ENCODE results near the gene APH1B.

Gene APH1B

GRCh38 chr15:63254991-63255390 is 22.4 kb upstream of the APH1B start:
- H3K36me3 ChIP-seq (ENCODE audit: insufficient read depth, low read length), result peaks cover 23% of the 10 kb centered on the region; the same call in 1 of the 2 replicates
- no peaks in the 10 kb centered on the region; the same call in 1 of the 2 replicates for H3K9me3 ChIP-seq (ENCODE audit: insufficient read depth, low read depth, low read length)
- H3K9ac ChIP-seq (ENCODE audit: low read depth, low read length), result no peak overlapping the region
- no peak overlapping the region for H3K27ac ChIP-seq (ENCODE audit: low read depth, low read length)
- peaks cover 28% of the 10 kb centered on the region for H3K4me1 ChIP-seq (ENCODE audit: insufficient read depth, low read length)
- no peaks in the 10 kb centered on the region for H3K27me3 ChIP-seq (ENCODE audit: insufficient read depth, low read length)
- no peak overlapping the region for H3K4me3 ChIP-seq (ENCODE audit: low read length)
- WGBS, result 93% methylated on average over 2 of the region's 2 CpGs

- Histone ChIP-seq H3K9me3 (ENCODE audit: insufficient read depth, low read depth, low read length) (no peaks in the 10 kb centered on the region; the same call in 1 of the 2 replicates), H3K9ac (ENCODE audit: low read depth, low read length) (no peak overlapping the region), H3K27ac (ENCODE audit: low read depth, low read length) (peak overlapping the region; percentile 65), H3K36me3 (ENCODE audit: insufficient read depth, low read length) (peaks cover 28% of the 10 kb centered on the region), H3K4me3 (ENCODE audit: low read length) (no peak overlapping the region), H3K27me3 (ENCODE audit: insufficient read depth, low read length) (no peaks in the 10 kb centered on the region), H3K4me1 (ENCODE audit: insufficient read depth, low read length) (peaks cover 28% of the 10 kb centered on the region)
- no CpG with 5 or more reads among the region's 1 CpG for WGBS
Measured at GRCh38 chr15:63255489-63255990, 21.9 kb upstream of the APH1B start.

DNA sequence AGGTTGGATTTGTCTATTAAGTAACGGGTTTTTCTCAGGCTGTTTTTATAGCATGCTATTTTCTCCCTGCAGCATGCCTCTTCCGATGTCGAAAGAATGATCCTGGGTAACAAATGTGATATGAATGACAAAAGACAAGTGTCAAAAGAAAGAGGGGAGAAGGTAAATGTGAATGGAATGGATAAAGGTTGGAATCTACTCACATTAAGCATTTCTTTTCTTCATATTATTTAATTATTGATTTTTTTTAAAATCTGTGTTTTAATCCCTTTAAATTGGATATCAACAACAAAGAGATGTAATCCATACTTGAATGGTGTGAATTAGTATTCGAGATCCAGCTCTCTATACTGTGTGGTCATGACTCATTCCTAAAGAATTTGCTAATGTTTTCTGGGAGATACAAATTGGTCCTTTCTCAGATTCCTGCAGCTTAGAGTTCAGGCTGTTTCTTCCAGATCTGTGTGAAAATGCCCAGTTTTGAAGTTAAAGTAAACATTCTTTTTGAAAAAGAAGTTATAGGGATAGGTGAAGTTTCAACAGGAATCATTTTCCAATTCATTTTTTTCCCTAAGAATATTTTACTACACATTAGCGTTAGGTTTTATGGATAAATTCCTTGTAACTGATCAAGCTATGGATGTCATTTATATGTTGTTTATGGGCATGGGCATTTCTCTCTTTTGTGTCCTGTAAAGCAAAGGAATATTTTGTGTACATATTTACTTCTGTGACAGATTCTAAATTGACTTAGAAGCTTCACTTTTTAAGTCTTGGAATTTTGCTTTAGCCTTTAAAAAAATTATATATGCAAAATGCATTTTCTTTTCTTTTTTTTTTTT is 20.8 kb upstream of the APH1B start:
- no peaks in the 10 kb centered on the region for H3K27me3 ChIP-seq (ENCODE audit: insufficient read depth, low read length)
- no peaks in the 10 kb centered on the region; the same call in 1 of the 2 replicates for H3K9me3 ChIP-seq (ENCODE audit: insufficient read depth, low read depth, low read length)
- peak overlapping the region; percentile 58; the same call in 1 of the 2 replicates for H3K9ac ChIP-seq (ENCODE audit: low read depth, low read length)
- H3K4me3 ChIP-seq (ENCODE audit: low read length), result peak overlapping the region; percentile 34
- 7% methylated on average over 4 of the region's 5 CpGs for WGBS
- peaks cover 28% of the 10 kb centered on the region for H3K4me1 ChIP-seq (ENCODE audit: insufficient read depth, low read length)
- H3K36me3 ChIP-seq (ENCODE audit: insufficient read depth, low read length), result peaks cover 32% of the 10 kb centered on the region
- peak overlapping the region; percentile 91 for H3K27ac ChIP-seq (ENCODE audit: low read depth, low read length)

DNA sequence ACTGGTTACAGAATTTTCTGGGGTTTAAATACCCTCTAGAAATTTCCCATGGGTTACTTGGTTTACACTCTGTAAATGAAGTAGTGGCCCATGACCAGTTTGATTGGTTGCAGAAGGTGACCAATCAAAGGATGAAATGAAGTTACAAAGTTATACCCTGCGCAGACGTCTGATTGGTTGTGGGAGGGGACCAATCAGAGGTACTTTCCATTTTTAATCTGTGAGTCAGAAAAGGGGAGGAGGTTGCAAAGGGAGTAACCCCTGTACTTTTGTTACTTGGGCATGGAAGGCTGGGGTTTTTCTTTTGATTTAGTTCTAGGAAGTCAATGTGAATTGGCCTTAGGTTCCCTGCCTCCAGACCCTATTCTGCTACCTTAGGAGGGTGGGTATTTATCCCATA is 18.7 kb upstream of the APH1B start:
- Histone ChIP-seq H3K27me3 (ENCODE audit: insufficient read depth, low read length) (no peaks in the 10 kb centered on the region), H3K9ac (ENCODE audit: low read depth, low read length) (no peak overlapping the region), H3K27ac (ENCODE audit: low read depth, low read length) (no peak overlapping the region), H3K4me1 (ENCODE audit: insufficient read depth, low read length) (peaks cover 28% of the 10 kb centered on the region), H3K9me3 (ENCODE audit: insufficient read depth, low read depth, low read length) (no peaks in the 10 kb centered on the region; the same call in 1 of the 2 replicates), H3K4me3 (ENCODE audit: low read length) (no peak overlapping the region), H3K36me3 (ENCODE audit: insufficient read depth, low read length) (peaks cover 44% of the 10 kb centered on the region)
- 95% methylated on average over 2 of the region's 2 CpGs for WGBS

DNA sequence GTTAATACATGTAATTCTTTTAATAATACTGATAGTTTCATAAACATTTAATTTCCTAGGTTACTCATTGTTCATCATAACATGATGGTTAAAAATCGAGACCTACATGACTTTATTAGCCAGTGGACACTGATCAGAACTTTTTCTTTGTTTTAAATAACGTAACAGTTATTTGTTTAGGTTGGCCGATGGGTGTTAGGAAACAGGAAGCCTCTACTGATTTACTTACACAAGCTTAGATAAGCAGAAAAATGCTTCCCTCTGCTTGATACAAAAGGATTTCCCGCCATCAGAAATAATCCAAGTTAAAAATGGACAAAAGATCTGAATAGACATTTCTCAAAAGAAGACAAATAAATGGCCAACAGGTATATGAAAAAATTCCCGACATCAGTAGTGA is 16.6 kb upstream of the APH1B start:
- peaks cover 18% of the 10 kb centered on the region for H3K4me1 ChIP-seq (ENCODE audit: insufficient read depth, low read length)
- H3K27ac ChIP-seq (ENCODE audit: low read depth, low read length), result no peak overlapping the region
- no peak overlapping the region for H3K4me3 ChIP-seq (ENCODE audit: low read length)
- no peaks in the 10 kb centered on the region; the same call in 1 of the 2 replicates for H3K9me3 ChIP-seq (ENCODE audit: insufficient read depth, low read depth, low read length)
- H3K9ac ChIP-seq (ENCODE audit: low read depth, low read length), result no peak overlapping the region
- WGBS, result 91% methylated on average over 5 of the region's 5 CpGs
- H3K36me3 ChIP-seq (ENCODE audit: insufficient read depth, low read length), result peaks cover 51% of the 10 kb centered on the region
- no peaks in the 10 kb centered on the region for H3K27me3 ChIP-seq (ENCODE audit: insufficient read depth, low read length)

GRCh38 chr15:63261311-63261710 is 16.1 kb upstream of the APH1B start:
- Histone ChIP-seq H3K9ac (ENCODE audit: low read depth, low read length) (no peak overlapping the region), H3K36me3 (ENCODE audit: insufficient read depth, low read length) (peaks cover 51% of the 10 kb centered on the region)

DNA sequence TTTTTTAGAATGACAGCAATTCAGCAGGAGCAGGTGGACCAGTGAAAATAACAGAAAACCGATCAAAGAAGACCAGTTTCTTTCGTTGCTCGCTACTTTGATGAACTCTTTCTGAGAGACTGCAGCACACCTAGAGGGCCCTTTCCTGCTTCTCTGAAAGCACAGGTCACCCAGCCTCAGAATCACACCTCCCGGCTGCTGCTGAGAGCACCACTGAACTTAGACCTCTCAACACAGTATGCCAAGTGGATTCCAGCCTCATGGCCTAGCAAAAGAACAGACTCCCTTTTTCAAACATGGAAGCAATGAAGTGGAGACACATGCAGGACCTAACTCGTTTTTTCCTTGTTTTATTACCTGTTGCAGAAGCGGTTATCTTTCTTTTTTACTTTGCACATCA is 13.9 kb upstream of the APH1B start:
- H3K9me3 ChIP-seq (ENCODE audit: insufficient read depth, low read depth, low read length), result no peaks in the 10 kb centered on the region
- peaks cover 51% of the 10 kb centered on the region for H3K36me3 ChIP-seq (ENCODE audit: insufficient read depth, low read length)
- no peak overlapping the region for H3K9ac ChIP-seq (ENCODE audit: low read depth, low read length)
- 89% methylated on average over 6 of the region's 6 CpGs for WGBS
- H3K27ac ChIP-seq (ENCODE audit: low read depth, low read length), result no peak overlapping the region
- H3K4me3 ChIP-seq (ENCODE audit: low read length), result no peak overlapping the region
- H3K4me1 ChIP-seq (ENCODE audit: insufficient read depth, low read length), result no peaks in the 10 kb centered on the region
- no peaks in the 10 kb centered on the region for H3K27me3 ChIP-seq (ENCODE audit: insufficient read depth, low read length)

More at GRCh38 chr15:63261311-63261710, 16.1 kb upstream of the APH1B start:
- no peaks in the 10 kb centered on the region; the same call in 1 of the 2 replicates for H3K9me3 ChIP-seq (ENCODE audit: insufficient read depth, low read depth, low read length)
- no peak overlapping the region for H3K4me3 ChIP-seq (ENCODE audit: low read length)
- peaks cover 12% of the 10 kb centered on the region for H3K4me1 ChIP-seq (ENCODE audit: insufficient read depth, low read length)
- no peak overlapping the region for H3K27ac ChIP-seq (ENCODE audit: low read depth, low read length)
- no peaks in the 10 kb centered on the region for H3K27me3 ChIP-seq (ENCODE audit: insufficient read depth, low read length)

DNA sequence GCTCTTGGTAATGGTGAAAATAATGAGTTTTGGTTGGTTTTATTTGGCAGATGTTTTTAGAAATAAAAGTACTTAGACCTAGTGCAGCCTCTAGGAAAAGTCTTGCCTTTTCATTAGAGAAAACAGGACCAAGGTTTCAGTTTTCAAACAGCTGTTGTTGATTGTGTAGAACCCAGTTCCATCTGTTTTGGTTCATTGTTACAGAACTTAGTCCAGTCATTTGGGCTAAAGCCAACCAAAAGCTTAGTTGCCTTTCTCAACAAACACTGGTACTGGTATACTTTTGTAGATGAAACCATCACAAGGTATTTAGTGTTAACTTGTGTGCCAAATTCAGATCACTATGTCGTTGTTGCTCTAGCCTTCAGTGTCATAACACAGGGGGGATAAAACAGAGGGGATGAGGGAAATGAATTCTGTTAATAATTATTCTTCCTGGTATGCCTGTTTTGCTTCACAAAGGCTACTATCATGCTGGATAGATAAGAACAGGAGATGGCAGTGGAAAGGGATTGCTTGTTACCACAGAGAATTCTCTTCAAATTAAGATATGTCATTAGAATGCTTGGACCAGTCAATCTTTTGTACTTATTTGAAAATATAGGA is 12.6 kb upstream of the APH1B start:
- no peak overlapping the region for H3K4me3 ChIP-seq (ENCODE audit: low read length)
- no peak overlapping the region for H3K27ac ChIP-seq (ENCODE audit: low read depth, low read length)
- H3K9me3 ChIP-seq (ENCODE audit: insufficient read depth, low read depth, low read length), result no peaks in the 10 kb centered on the region
- H3K27me3 ChIP-seq (ENCODE audit: insufficient read depth, low read length), result no peaks in the 10 kb centered on the region
- H3K4me1 ChIP-seq (ENCODE audit: insufficient read depth, low read length), result no peaks in the 10 kb centered on the region
- no peak overlapping the region for H3K9ac ChIP-seq (ENCODE audit: low read depth, low read length)
- 92% methylated on average over 1 of the region's 1 CpG for WGBS
- peaks cover 43% of the 10 kb centered on the region for H3K36me3 ChIP-seq (ENCODE audit: insufficient read depth, low read length)

DNA sequence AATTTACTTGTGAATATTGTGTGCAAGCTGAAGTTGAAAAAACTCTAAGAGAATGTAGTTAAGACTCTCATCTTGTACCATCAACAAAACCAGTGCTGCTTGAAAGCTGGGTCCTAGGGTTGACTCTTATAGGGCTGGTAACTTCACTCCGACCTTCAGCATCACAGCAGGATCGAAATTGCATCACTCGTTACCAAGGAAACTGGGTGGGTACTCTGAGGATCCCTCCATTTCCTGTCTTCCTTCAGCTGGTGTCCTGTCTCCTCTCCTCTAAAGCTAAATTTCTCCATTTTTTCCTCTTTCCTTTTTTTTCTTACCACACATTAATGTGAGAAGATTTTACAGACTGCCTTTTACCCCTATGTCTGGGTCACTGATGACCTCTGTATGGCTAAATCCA is 3.0 kb upstream of the APH1B start:
- Histone ChIP-seq H3K27ac (ENCODE audit: low read depth, low read length) (no peak overlapping the region), H3K36me3 (ENCODE audit: insufficient read depth, low read length) (0 out of 2 replicates have a peak, but pooled peaks cover 3% of the 10 kb centered on the region), H3K4me1 (ENCODE audit: insufficient read depth, low read length) (peaks cover 23% of the 10 kb centered on the region), H3K27me3 (ENCODE audit: insufficient read depth, low read length) (peaks cover 24% of the 10 kb centered on the region; the same call in 1 of the 2 replicates), H3K9ac (ENCODE audit: low read depth, low read length) (no peak overlapping the region), H3K4me3 (ENCODE audit: low read length) (no peak overlapping the region), H3K9me3 (ENCODE audit: insufficient read depth, low read depth, low read length) (no peaks in the 10 kb centered on the region)
- WGBS, result 51% methylated on average over 3 of the region's 3 CpGs

- Histone ChIP-seq H3K4me1 (ENCODE audit: insufficient read depth, low read length) (peaks cover 23% of the 10 kb centered on the region), H3K4me3 (ENCODE audit: low read length) (peak overlapping the region; percentile 58), H3K27me3 (ENCODE audit: insufficient read depth, low read length) (peaks cover 24% of the 10 kb centered on the region; the same call in 1 of the 2 replicates), H3K9me3 (ENCODE audit: insufficient read depth, low read depth, low read length) (no peaks in the 10 kb centered on the region), H3K36me3 (ENCODE audit: insufficient read depth, low read length) (peaks cover 4% of the 10 kb centered on the region; the same call in 1 of the 2 replicates), H3K27ac (ENCODE audit: low read depth, low read length) (peak overlapping the region; percentile 7; the same call in 1 of the 2 replicates), H3K9ac (ENCODE audit: low read depth, low read length) (peak overlapping the region; percentile 69)
- 16% methylated on average over 6 of the region's 11 CpGs for WGBS
Measured at GRCh38 chr15:63276342-63277037, 915 bp upstream of the APH1B start.

Data from HUES64 (cell line).